GM21825 (cell line): ENCODE measurements around the gene MRPL14.
"Not testable (repeated sequence)": the region's sequence is repeated elsewhere in the genome, so short reads cannot be mapped to it uniquely, and the experiment has no call there.

Source experiments
- ATAC-seq: cut with Tn5 transposase; IDR thresholded peaks from one replicate; pipeline ENCODE4 v1.9.1; 2021; ENCODE audit warnings: mild to moderate bottlenecking, moderate library complexity; ENCODE audit not compliant: unreplicated experiment

Gene MRPL14

GRCh38 chr6:44150317-44150917, 23.2 kb upstream of the MRPL14 start:
- ATAC-seq, result no peak

- no peak for ATAC-seq
These were observed 22.2 kb upstream of the MRPL14 start for GRCh38 chr6:44149369-44150012.

GRCh38 chr6:44148306-44148705, 21.1 kb upstream of the MRPL14 start:
- no peak for ATAC-seq

- ATAC-seq, result no peak
These were observed 20.0 kb upstream of the MRPL14 start for GRCh38 chr6:44147256-44147655.

GRCh38 chr6:44146685-44147084, 19.4 kb upstream of the MRPL14 start:
- no peak for ATAC-seq

- ATAC-seq, result no peak
These were observed 18.6 kb upstream of the MRPL14 start for GRCh38 chr6:44145839-44146238.

- not testable (repeated sequence) for ATAC-seq
These were observed 17.3 kb upstream of the MRPL14 start for GRCh38 chr6:44144536-44144935.

- no peak for ATAC-seq
These were observed 16.5 kb upstream of the MRPL14 start for GRCh38 chr6:44143731-44144130.

- ATAC-seq, result no peak
These were observed 15.6 kb upstream of the MRPL14 start for GRCh38 chr6:44142835-44143234.

GRCh38 chr6:44139351-44139743, 12.1 kb upstream of the MRPL14 start:
- no peak for ATAC-seq

GRCh38 chr6:44138717-44139350, 11.6 kb upstream of the MRPL14 start:
- no peak for ATAC-seq

- no peak for ATAC-seq
These were observed 8.6 kb upstream of the MRPL14 start for GRCh38 chr6:44135875-44136274.

- ATAC-seq, result no peak
These were observed 8.0 kb upstream of the MRPL14 start for GRCh38 chr6:44135173-44135758.

GRCh38 chr6:44133981-44134711, 6.9 kb upstream of the MRPL14 start:
- no peak for ATAC-seq

- no peak for ATAC-seq
These were observed 6.0 kb upstream of the MRPL14 start for GRCh38 chr6:44133003-44133931.

GRCh38 chr6:44132476-44132875, 5.2 kb upstream of the MRPL14 start:
- ATAC-seq, result no peak

- no peak for ATAC-seq
These were observed 4.6 kb upstream of the MRPL14 start for GRCh38 chr6:44131892-44132291.

GRCh38 chr6:44129841-44130322, 2.6 kb upstream of the MRPL14 start:
- no peak for ATAC-seq

GRCh38 chr6:44128020-44128917, 1.0 kb upstream of the MRPL14 start:
- no peak for ATAC-seq
